ENCODE data around the gene HSP90AB1. TPM values are rescaled to one million over a fixed set of nuclear protein-coding genes. Genes with fewer than 3 reads are reported as not detected.

Gene HSP90AB1
- total and polyA plus RNA-seq, 5 donors from 2014 or later, result 264 to 426 (median 368) TPM

GRCh38 chr6:44289726-44290260, 42.9 kb downstream of the HSP90AB1 start:
- Mint-ChIP-seq H3K4me1 (no peaks in the 10 kb centered on the region), H3K36me3 (peaks cover 6% of the 10 kb centered on the region), H3K27me3 (peaks cover 69% of the 10 kb centered on the region), H3K4me3 (no peak overlapping the region), H3K9me3 (peaks cover 0 to 3% (median 0%) of the 10 kb centered on the region in 7 donors), H3K27ac (peak overlapping the region in 2 of 3 donors; percentile 27 to 37)
- Histone ChIP-seq H3K36me3 (ENCODE audit: control insufficient read depth, insufficient read depth, low read length) (no peaks in the 10 kb centered on the region), H3K4me3 (ENCODE audit: low read depth, low read length) (no peak overlapping the region), H3K9me3 (ENCODE audit: control insufficient read depth in 2 of 2, low read length in 2 of 2) (no peaks in the 10 kb centered on the region), H3K27me3 (ENCODE audit: control insufficient read depth, insufficient read depth, low read length) (peaks cover 16% of the 10 kb centered on the region), H3K4me1 (ENCODE audit: control insufficient read depth, insufficient read depth, low read length, poor library complexity, severe bottlenecking) (no peaks in the 10 kb centered on the region), H3K27ac (ENCODE audit: insufficient read depth, low read length, poor library complexity, severe bottlenecking) (no peak overlapping the region)
- ATAC-seq (ENCODE audit: low read depth in 2 of 2) (no peak), DNase-seq (no peak)

DNA sequence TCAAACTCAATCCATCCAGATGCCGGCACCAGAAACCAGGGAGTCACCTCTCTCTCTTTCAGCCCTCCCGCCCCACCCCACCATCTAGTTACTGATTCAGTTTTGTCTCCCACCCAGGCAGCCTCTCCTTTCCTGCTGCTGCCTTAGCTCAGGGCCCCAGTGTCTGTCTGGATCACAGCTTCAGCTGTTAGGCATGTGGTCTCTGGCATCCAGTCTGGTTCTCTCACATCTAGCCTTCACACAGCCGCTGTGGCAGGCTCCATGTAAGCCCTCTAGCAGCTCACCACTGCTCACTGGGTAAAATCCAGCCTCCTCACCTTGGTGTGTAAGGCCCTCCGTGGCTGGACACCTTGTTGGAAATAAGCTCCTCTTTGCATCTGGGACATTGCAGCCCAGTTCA, 44.9 kb downstream of the HSP90AB1 start:
- ATAC-seq (ENCODE audit: low read depth in 2 of 2) (no peak), DNase-seq (no peak)
- H3K4me3 ChIP-seq (ENCODE audit: low read depth, low read length), result no peak overlapping the region
- no peak overlapping the region for H3K27ac ChIP-seq (ENCODE audit: insufficient read depth, low read length, poor library complexity, severe bottlenecking)
- peaks cover 34% of the 10 kb centered on the region for H3K27me3 ChIP-seq (ENCODE audit: control insufficient read depth, insufficient read depth, low read length)
- no peaks in the 10 kb centered on the region for H3K36me3 ChIP-seq (ENCODE audit: control insufficient read depth, insufficient read depth, low read length)
- Mint-ChIP-seq H3K9me3 (peaks cover 0 to 4% (median 0%) of the 10 kb centered on the region in 7 donors), H3K4me1 (peaks cover 0 to 5% (median 0%) of the 10 kb centered on the region in 4 donors), H3K27me3 (peaks cover 76% of the 10 kb centered on the region), H3K4me3 (no peak overlapping the region), H3K36me3 (peaks cover 2% of the 10 kb centered on the region), H3K27ac (no peak overlapping the region)
- H3K4me1 ChIP-seq (ENCODE audit: control insufficient read depth, insufficient read depth, low read length, poor library complexity, severe bottlenecking), result peaks cover 3% of the 10 kb centered on the region
- H3K9me3 ChIP-seq (ENCODE audit: control insufficient read depth in 2 of 2, low read length in 2 of 2), result no peaks in the 10 kb centered on the region

GRCh38 chr6:44292661-44293365, 45.9 kb downstream of the HSP90AB1 start:
- no peaks in the 10 kb centered on the region for H3K36me3 ChIP-seq (ENCODE audit: control insufficient read depth, insufficient read depth, low read length)
- no peak overlapping the region for H3K27ac Mint-ChIP-seq
- no peak overlapping the region for H3K27ac ChIP-seq (ENCODE audit: insufficient read depth, low read length, poor library complexity, severe bottlenecking)
- H3K4me3 ChIP-seq (ENCODE audit: low read depth, low read length), result no peak overlapping the region
- peaks cover 0 to 2% (median 0%) of the 10 kb centered on the region in 7 donors for H3K9me3 Mint-ChIP-seq
- H3K27me3 Mint-ChIP-seq, result peaks cover 69% of the 10 kb centered on the region
- peaks cover 34% of the 10 kb centered on the region for H3K27me3 ChIP-seq (ENCODE audit: control insufficient read depth, insufficient read depth, low read length)
- H3K4me1 ChIP-seq (ENCODE audit: control insufficient read depth, insufficient read depth, low read length, poor library complexity, severe bottlenecking), result peaks cover 12% of the 10 kb centered on the region
- peaks cover 0 to 11% (median 0%) of the 10 kb centered on the region in 4 donors for H3K4me1 Mint-ChIP-seq
- no peaks in the 10 kb centered on the region for H3K9me3 ChIP-seq (ENCODE audit: control insufficient read depth in 2 of 2, low read length in 2 of 2)
- DNase-seq (no peak), ATAC-seq (ENCODE audit: low read depth in 2 of 2) (no peak)
- no peak overlapping the region for H3K4me3 Mint-ChIP-seq
- H3K36me3 Mint-ChIP-seq, result no peaks in the 10 kb centered on the region

GRCh38 chr6:44294832-44295791, 48.2 kb downstream of the HSP90AB1 start:
- Histone ChIP-seq H3K4me1 (ENCODE audit: control insufficient read depth, insufficient read depth, low read length, poor library complexity, severe bottlenecking) (peaks cover 16% of the 10 kb centered on the region), H3K36me3 (ENCODE audit: control insufficient read depth, insufficient read depth, low read length) (no peaks in the 10 kb centered on the region), H3K9me3 (ENCODE audit: control insufficient read depth in 2 of 2, low read length in 2 of 2) (no peaks in the 10 kb centered on the region), H3K27ac (ENCODE audit: insufficient read depth, low read length, poor library complexity, severe bottlenecking) (no peak overlapping the region), H3K27me3 (ENCODE audit: control insufficient read depth, insufficient read depth, low read length) (peaks cover 29% of the 10 kb centered on the region), H3K4me3 (ENCODE audit: low read depth, low read length) (no peak overlapping the region)
- no peak for ATAC-seq (ENCODE audit: low read depth in 2 of 2)
- peaks cover 1% of the 10 kb centered on the region for H3K36me3 Mint-ChIP-seq
- H3K27ac Mint-ChIP-seq, result peak overlapping the region in 1 of 3 donors; percentile 56
- peaks cover 0 to 17% (median 0%) of the 10 kb centered on the region in 4 donors for H3K4me1 Mint-ChIP-seq
- H3K9me3 Mint-ChIP-seq, result peaks cover 0 to 2% (median 0%) of the 10 kb centered on the region in 7 donors
- peaks cover 70% of the 10 kb centered on the region for H3K27me3 Mint-ChIP-seq
- H3K4me3 Mint-ChIP-seq, result no peak overlapping the region
- no peak for DNase-seq

GRCh38 chr6:44297063-44298038, 50.5 kb downstream of the HSP90AB1 start:
- peaks cover 16% of the 10 kb centered on the region for H3K36me3 ChIP-seq (ENCODE audit: control insufficient read depth, insufficient read depth, low read length)
- peaks cover 16% of the 10 kb centered on the region for H3K4me1 ChIP-seq (ENCODE audit: control insufficient read depth, insufficient read depth, low read length, poor library complexity, severe bottlenecking)
- DNase-seq (peak in 2 of 3 donors; percentile 44 to 49), ATAC-seq (ENCODE audit: low read depth in 2 of 2) (peak; percentile 64 to 66)
- Mint-ChIP-seq H3K4me3 (peak overlapping the region in 3 of 4 donors; percentile 36 to 74 (median 53)), H3K9me3 (peaks cover 0 to 2% (median 0%) of the 10 kb centered on the region in 7 donors), H3K36me3 (peaks cover 18% of the 10 kb centered on the region), H3K27ac (no peak overlapping the region), H3K4me1 (peaks cover 0 to 17% (median 0%) of the 10 kb centered on the region in 4 donors), H3K27me3 (peaks cover 59% of the 10 kb centered on the region)
- H3K27ac ChIP-seq (ENCODE audit: insufficient read depth, low read length, poor library complexity, severe bottlenecking), result no peak overlapping the region
- peaks cover 21% of the 10 kb centered on the region for H3K27me3 ChIP-seq (ENCODE audit: control insufficient read depth, insufficient read depth, low read length)
- no peak overlapping the region for H3K4me3 ChIP-seq (ENCODE audit: low read depth, low read length)
- no peaks in the 10 kb centered on the region for H3K9me3 ChIP-seq (ENCODE audit: control insufficient read depth in 2 of 2, low read length in 2 of 2)

DNA sequence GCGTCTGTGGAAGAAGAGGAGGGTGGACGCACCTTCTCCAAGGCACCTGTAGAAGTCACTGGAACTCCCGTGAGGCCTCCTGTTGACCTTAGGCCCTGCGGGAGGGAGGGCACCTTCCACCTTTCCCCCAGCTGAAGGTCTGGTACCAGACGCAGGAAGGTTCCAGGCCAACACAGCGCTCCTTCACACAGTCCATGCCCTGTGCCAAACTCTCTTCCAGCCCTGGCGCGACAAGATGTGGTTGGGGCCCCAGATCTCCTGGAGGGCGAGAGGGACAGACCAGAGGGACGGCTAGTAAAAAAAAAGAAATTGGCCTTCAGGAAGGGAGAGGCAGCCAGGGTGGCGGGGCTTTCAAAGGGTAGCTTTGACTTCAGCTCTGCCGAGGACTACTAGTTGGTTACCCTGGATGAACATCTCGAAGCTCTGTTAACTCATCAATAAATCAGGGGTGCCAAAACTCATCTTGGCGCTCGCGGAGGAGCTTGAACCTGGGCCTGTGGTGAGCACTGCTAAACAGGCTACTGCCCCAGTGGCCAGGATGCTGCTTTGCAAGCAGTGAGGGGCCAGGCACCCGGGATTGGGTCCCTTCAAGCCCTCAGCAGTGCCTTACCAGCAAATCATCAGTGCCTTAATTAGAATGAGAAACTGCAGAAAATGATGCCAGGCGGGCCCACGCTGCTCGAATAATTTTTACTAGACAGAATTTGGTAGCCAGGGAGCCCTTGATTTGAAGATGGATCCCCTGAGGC, 51.3 kb downstream of the HSP90AB1 start:
- Mint-ChIP-seq H3K4me3 (peak overlapping the region in 2 of 4 donors; percentile 28 to 53), H3K36me3 (peaks cover 18% of the 10 kb centered on the region), H3K27me3 (peaks cover 52% of the 10 kb centered on the region), H3K9me3 (peaks cover 0 to 2% (median 0%) of the 10 kb centered on the region in 7 donors), H3K4me1 (peaks cover 0 to 17% (median 0%) of the 10 kb centered on the region in 4 donors), H3K27ac (no peak overlapping the region)
- H3K9me3 ChIP-seq (ENCODE audit: control insufficient read depth in 2 of 2, low read length in 2 of 2), result no peaks in the 10 kb centered on the region
- no peak for ATAC-seq (ENCODE audit: low read depth in 2 of 2)
- H3K36me3 ChIP-seq (ENCODE audit: control insufficient read depth, insufficient read depth, low read length), result peaks cover 23% of the 10 kb centered on the region
- no peak overlapping the region for H3K27ac ChIP-seq (ENCODE audit: insufficient read depth, low read length, poor library complexity, severe bottlenecking)
- no peak for DNase-seq
- peaks cover 17% of the 10 kb centered on the region for H3K27me3 ChIP-seq (ENCODE audit: control insufficient read depth, insufficient read depth, low read length)
- no peak overlapping the region for H3K4me3 ChIP-seq (ENCODE audit: low read depth, low read length)
- peaks cover 16% of the 10 kb centered on the region for H3K4me1 ChIP-seq (ENCODE audit: control insufficient read depth, insufficient read depth, low read length, poor library complexity, severe bottlenecking)

Measured in CD4-positive, CD25-positive, alpha-beta regulatory T cell (primary cell).